Mucosa of gallbladder (tissue), 1 donor: ENCODE measurements around the gene CGNL1. TPM values are rescaled to one million over a fixed set of nuclear protein-coding genes. Genes with fewer than 3 reads are reported as not detected.

Experiments
- DNase-seq: peaks from one replicate; pipeline ENCODE4 v3.0.0-alpha.2; 2020; ENCODE audit warnings: low spot score
- total RNA-seq: library from RNA; stranded (reverse); gene quantifications from one replicate; pipeline ENCODE4 v1.2.1, GENCODE V29; 2021
- donor health status: DM: no; HTN: no; CAD: no.

Gene CGNL1
- total RNA-seq, 1 donor from 2014 or later, result 7.9 TPM

GRCh38 chr15:57457726-57458125 is 81.4 kb downstream of the CGNL1 start:
- no peak for DNase-seq

DNA sequence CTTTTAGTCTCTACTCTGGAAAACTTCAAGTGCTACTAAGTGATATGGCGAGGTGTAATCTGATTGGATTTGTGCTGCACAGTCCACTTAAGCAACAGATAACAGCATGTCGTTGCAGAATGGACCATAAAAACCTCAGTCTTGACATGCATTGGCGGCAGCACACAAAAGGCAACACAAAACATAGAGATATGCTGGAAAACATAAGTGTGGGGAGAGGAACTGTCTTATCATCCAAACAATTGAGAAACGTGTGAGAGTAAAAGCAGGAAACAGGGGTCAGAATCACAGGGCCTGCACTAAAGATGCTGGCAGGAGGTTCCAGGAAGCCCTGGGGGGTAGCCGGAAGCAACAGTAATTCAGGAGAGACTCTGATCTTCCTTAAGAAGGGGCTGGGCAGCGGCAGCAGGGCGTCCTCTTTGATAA is 82.1 kb downstream of the CGNL1 start:
- DNase-seq, result no peak

DNA sequence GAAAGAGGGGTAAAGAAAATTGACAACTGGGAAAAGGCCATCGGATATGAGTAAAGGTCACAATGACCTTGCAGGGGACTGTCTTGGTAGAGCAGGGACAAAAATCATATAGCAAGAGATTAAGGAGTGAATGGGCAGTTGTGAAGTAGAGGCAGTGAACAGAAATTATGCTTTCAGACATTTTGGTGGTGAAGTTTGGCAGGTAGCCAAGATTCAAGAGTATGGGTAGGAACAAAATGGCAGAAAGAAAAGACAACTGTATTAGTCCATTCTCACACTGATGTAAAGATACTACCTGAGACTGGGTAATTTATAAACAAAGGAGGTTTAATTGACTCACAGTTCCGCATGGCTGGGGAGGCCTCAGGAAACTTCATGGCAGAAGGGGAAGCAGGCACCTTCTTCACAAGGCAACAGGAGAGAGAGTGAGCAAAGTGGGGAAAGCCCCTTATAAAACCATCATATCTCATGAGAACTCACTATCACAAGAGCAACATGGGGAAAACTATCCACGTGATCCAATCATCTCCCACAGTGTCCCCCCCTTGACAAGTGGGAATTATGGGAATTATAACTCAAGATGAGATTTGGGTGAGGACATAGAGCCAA is 84.0 kb downstream of the CGNL1 start:
- DNase-seq, result no peak

DNA sequence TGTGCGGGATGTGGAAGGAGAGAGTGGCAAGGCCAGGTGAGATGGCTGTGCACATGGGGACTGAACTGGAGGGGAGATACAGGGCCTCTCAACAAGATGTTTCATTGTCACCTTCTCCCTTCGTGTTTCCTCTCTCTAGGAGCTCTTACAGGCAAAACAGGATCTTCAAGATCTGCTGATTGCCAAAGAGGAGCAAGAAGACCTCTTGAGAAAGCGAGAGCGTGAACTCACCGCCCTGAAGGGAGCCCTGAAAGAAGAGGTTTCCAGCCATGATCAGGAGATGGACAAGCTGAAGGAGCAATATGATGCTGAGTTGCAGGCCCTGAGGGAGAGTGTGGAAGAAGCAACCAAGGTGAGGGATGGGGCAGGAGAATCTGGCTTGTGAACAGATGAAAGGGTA is 85.2 kb downstream of the CGNL1 start:
- no peak for DNase-seq

DNA sequence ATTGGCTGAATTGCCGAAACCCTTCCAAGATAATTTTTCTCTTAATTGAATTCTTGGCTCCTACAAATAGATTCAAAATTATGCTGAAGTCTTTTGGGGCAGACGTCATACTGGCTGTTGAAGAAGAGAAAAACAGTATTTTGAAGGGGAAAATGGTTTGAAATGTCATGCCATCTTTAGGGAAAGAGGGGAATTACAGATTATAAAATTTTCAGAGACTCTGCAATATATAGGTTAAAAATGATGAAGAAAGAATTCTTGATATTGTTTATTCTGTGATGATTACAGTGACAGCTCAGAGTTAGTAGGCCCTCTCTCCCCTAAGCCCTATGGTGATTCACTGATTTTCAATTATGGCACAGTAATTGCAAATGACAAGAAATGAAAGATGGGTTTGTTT is 86.1 kb downstream of the CGNL1 start:
- DNase-seq, result no peak

DNA sequence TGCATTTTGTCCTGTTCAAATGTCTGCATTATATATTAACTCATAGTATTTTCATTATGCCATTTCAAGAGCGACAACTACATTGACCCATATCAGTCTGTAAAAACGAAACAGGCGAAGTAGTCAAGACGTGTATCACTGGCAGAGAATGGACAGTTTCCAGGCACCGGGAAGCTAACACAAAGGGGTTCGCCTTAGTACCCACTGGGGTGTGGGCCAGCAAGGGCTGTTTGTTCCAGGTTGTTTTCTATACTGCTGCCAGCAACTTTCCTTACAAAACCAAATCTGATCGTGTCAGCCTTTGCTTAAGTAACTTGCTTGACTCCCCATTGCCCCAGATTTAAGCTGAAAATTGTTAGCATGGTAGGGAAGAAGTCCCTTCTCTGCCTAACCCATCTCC is 87.1 kb downstream of the CGNL1 start:
- no peak for DNase-seq

- DNase-seq, result no peak
Measured at GRCh38 chr15:57464480-57464879, 88.2 kb downstream of the CGNL1 start.

GRCh38 chr15:57468486-57468885 is 92.2 kb downstream of the CGNL1 start:
- DNase-seq, result no peak

GRCh38 chr15:57470543-57470942 is 94.2 kb downstream of the CGNL1 start:
- no peak for DNase-seq

- no peak for DNase-seq
Measured at GRCh38 chr15:57472861-57473260, 96.6 kb downstream of the CGNL1 start.

DNA sequence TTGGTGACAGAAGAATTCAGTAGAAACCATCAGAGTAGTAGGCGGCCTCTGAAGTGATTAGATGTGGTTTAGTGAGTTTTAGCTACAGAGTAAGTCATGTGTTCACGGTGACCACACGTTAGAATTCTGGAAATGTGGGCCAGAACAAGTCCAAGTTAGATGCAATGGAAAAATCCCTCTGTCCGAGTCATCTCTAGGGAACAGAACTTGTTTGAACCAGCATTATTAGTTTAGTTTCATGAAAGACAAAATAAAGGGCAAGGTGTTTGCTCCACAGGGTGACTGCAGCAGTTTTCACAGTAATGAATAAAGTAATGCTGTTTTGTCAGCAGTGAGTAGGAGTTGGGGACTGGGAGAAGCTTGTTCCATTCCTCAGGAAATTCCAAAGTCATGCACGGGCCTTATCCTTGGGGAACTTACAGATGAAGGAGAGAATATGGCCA is 100.2 kb downstream of the CGNL1 start:
- no peak for DNase-seq

- peak; percentile 57 for DNase-seq
Measured at GRCh38 chr15:57477736-57478522, 101.6 kb downstream of the CGNL1 start.

DNA sequence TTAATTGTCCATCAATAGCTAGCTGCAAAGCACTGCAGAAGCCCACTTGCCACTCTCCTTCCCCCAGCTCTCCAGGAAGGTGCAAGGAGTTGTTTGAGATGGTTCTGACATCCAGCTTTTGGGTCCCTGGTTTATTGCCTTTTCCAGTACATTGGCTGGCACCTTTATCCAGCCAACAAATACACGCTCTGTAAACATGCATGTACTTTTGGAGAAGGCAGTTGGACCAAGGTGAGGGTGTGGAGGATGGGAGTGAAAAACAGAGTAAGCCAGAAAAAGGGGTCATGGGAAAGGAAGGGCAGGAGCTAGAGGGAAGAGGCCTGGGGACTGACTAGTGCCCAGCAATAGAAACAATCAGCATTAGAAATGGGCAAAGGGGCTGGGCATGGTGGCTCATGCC is 102.7 kb downstream of the CGNL1 start:
- no peak for DNase-seq

GRCh38 chr15:57481038-57481705 is 104.9 kb downstream of the CGNL1 start:
- no peak for DNase-seq

DNA sequence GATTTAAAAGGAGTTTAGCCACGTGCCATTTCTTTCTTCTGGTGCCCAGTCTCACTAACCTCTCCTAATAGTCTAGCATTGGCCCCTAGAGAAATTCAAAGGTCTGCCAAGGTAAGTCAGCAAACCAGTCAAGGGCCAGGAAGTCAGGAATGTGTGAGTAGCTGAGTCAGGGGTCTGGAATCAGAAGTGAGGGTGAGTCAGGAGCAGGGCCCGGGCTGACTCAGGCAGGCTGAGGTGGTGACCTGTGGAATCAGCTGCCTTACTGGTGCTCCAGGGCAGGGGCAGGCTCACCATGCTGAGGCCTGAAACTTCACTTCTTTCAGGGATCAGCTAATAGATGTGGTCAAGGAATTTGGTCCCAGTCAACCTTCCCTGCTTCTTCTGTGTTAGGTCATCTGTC is 109.6 kb downstream of the CGNL1 start:
- DNase-seq, result no peak

DNA sequence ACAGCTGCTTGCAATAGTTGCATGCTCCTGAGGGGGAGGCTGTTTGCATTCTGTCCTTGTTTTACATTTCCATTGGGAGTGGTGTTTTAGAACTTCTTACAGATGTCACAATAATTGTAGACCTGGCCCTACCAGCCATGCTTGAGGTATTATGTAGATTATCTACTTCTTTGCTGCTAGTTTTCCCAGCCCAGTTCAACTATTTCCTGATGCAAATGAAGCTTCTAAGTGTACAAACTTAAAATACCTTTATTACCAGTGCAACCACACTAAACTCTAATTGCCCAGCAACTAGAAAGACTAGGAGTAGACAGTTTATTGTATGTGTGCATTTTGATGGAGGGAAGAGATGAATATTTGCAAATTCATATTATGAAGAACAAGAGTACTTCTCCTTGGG is 110.5 kb downstream of the CGNL1 start:
- no peak for DNase-seq

DNA sequence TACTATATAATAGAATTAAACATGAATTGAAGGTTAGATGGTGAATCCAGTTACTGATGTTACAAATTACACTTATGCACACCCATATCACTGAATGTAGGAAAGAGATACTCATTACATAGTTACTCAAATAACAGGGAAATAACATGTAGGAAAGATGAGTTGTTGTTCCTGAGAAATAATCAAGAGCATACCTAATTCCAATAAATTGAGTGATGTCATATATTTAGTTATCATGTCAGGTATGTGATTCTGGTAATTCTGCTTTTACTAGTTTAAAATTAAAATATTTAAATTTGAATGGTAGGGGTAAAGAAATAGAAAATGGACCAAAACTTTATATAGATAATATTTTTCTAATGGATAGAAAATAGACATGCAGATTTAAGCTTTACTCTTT is 112.8 kb downstream of the CGNL1 start:
- DNase-seq, result no peak

GRCh38 chr15:57493351-57493750 is 117.0 kb downstream of the CGNL1 start:
- DNase-seq, result no peak

DNA sequence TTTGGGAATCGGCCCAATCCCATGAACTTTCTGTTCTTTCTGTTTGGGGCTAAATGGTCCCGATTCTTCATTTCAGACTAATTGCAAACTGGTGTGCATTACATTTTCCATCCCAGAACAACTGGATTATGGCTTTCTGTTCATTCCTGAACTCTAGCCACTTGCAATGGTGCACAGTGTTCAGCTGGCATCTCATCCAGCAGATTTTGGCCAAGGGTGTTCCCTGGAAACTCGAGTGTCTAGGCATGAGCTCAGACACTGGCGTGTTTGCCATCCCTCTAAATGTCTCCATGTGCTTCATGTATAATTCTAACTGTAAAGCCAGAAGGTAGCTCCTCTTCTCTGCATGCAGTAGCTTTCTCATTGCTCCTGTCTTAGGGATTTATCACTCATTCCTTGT is 118.3 kb downstream of the CGNL1 start:
- no peak for DNase-seq

DNA sequence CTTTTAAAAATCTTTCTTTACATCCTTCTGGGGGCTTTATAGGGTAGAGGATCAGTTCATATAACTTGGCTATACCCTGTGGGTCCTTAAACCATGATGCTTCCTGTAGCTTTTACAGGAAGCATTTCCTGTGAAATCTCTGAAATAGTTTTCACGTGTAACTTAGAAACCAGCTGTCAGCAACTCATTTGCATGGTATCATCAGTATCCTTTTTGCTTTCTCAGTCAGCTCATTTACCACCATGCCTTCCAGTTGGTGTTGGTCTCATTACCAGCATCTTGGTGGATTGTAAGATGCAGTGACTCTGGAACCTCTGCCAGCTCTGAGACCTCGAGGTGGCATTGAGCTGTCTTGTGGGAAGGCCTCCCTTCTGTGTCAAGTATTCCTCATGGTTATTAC is 118.7 kb downstream of the CGNL1 start:
- DNase-seq, result no peak

GRCh38 chr15:57495554-57496165 is 119.4 kb downstream of the CGNL1 start:
- DNase-seq, result no peak

DNA sequence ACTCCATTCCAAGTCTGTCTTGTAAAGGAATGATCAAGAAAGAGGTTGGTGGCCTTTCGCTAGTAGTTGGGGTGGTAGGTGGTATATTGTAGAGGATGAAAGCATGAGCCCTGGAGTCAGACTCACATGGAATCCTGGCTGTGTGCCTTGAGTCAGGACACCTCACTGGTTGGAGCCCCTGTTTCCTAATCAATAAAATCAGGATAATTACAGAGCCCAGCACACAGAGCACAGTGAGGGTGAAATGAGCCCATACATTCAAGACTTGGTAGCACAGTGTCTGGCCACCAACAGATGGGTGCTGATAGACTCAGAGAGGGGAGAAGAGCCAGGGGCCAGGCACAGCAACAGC is 120.3 kb downstream of the CGNL1 start:
- DNase-seq, result no peak
